Skeletal muscle cell (primary cell): Measurements from ENCODE around the gene MAN1B1.
"Not testable (repeated sequence)": the region's sequence is repeated elsewhere in the genome, so short reads cannot be mapped to it uniquely, and the experiment has no call there.

Source experiments
- DNase-seq: peaks from one replicate; pipeline ENCODE4 v3.0.0-alpha.2; 2010; ENCODE audit warnings: low read depth
- H3K4me3 ChIP-seq: 2 replicates; pipeline ENCODE4 v1.5.1; 2011; ENCODE audit warnings: low read depth, mild to moderate bottlenecking, control low read depth, low read length, moderate library complexity

Gene MAN1B1

GRCh38 chr9:137117269-137117731, 30.5 kb downstream of the MAN1B1 start:
- no peak for DNase-seq
- H3K4me3 ChIP-seq = no peak overlapping the region

- not testable (repeated sequence) for H3K4me3 ChIP-seq, DNase-seq
Measured at GRCh38 chr9:137118092-137118603, 31.4 kb downstream of the MAN1B1 start.

DNA sequence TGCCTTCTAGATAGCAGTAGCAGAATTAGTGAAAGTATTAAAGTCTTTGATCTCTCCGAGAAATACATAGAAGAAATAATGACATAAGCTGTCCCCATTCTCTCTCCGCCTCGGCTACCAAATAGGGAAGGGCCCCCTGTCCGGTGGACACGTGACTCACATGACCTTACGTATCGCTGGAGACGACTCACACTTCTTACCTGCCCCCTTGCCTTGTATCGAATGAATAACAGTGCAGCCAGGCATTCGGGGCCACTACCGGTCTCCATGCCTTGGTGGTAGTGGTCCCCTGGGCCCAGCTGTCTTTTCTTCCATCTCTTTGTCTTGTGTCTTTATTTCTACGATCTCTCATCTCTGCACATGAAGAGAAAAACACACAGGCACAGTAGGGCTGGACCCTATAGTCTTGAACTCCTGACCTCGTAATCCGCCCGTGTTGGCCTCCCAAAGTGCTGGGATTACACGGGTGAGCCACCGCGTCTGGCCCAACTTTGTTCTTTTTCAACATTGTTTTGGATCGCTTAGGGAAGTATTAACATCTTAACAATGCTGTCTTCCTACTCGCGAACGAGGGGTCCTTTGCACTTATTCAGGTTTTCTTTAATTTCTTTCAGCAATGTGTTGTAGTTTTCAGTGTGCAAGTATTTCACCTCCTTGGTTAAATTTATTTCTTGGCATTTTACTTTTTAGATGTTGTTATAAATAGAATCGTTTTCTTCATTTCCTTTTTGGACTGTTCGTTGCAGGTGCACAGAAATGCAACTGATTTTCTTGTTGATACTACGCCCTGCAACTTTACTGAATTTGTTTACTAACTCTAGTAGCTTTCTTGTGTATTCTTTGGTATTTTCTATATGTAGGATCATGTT, 35.4 kb downstream of the MAN1B1 start:
- not testable (repeated sequence) for DNase-seq, H3K4me3 ChIP-seq

DNA sequence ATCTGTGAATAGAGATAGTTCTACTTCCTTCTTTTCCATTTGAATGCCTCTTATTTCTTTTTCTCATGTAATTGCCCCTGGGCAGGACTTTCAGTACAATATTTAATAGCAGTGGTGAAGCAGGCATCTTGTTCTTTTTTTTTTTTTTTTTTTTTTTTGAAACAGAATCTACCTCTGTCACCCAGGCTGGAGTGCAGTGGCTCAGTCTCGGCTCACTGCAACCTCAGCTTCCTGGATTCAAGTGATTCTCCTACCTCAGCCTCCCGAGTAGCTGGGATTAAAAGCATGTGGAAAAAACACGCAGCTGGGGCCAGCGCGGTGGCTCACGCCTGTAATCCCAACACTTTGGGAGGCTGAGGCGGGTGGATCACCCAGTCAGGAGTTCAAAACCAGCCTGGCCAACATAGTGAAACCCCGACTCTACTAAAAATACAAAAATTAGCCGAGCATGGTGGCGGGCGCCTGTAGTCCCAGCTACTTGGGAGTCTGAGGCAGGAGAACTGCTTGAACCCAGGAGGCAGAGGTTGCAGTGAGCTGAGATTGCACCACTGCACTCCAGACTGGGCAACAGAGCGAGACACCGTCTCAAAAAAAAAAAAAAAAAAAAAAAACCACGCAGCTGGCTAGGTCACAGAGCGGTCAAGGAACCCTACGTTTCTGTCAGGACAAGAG, 36.1 kb downstream of the MAN1B1 start:
- H3K4me3 ChIP-seq, DNase-seq: not testable (repeated sequence)

GRCh38 chr9:137123468-137123837, 36.7 kb downstream of the MAN1B1 start:
- H3K4me3 ChIP-seq = no peak overlapping the region
- DNase-seq = no peak

GRCh38 chr9:137123952-137124462, 37.2 kb downstream of the MAN1B1 start:
- DNase-seq = not testable (repeated sequence)

GRCh38 chr9:137126786-137127185, 40.0 kb downstream of the MAN1B1 start:
- DNase-seq = no peak
- H3K4me3 ChIP-seq = no peak overlapping the region

More at GRCh38 chr9:137123952-137124462, 37.2 kb downstream of the MAN1B1 start:
- H3K4me3 ChIP-seq = not testable (repeated sequence)

DNA sequence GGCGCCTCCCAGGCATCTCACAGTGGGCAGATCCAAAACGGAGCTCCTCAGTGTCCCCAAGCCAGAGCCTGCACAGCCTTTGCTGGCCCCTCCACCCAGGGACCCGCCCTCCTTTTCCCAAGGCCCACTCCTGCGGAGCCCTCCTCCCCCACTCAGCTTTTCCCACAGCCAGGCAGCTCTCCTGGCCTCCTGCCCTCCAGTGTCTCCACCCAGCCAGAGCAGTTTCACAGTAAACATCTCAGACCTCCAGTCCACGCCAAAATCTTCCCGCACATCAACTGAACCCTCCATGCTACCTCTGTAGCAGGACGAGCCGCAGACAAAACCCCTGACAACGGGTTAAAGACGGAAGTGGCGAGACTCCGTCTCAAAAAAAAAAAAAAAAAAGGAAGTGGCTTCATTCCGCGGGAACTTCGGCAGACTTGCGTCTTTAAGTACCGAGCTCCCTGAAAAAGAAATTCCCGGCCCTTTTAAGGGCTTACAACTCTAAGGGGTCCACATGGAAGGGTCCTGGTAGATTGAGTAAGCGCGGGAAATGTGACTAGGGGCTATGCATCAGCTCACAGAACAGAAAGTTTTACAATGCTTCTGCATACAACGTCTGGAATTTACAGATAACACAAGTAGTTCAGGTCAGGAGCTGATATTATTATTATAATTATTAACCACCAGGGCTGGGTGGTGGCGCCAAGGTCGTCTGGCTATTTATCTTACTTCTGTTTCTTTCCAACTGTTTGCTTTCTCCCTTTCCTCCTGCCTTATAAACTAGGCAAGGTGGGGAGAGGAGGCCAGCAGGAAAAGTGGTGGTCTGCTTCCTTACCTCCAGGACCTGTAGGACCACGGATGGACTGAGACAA, 40.7 kb downstream of the MAN1B1 start:
- no peak for DNase-seq
- H3K4me3 ChIP-seq = no peak overlapping the region

- peak overlapping the region; percentile 79 for H3K4me3 ChIP-seq
- no peak for DNase-seq
Measured at GRCh38 chr9:137128158-137128861, 41.5 kb downstream of the MAN1B1 start.

DNA sequence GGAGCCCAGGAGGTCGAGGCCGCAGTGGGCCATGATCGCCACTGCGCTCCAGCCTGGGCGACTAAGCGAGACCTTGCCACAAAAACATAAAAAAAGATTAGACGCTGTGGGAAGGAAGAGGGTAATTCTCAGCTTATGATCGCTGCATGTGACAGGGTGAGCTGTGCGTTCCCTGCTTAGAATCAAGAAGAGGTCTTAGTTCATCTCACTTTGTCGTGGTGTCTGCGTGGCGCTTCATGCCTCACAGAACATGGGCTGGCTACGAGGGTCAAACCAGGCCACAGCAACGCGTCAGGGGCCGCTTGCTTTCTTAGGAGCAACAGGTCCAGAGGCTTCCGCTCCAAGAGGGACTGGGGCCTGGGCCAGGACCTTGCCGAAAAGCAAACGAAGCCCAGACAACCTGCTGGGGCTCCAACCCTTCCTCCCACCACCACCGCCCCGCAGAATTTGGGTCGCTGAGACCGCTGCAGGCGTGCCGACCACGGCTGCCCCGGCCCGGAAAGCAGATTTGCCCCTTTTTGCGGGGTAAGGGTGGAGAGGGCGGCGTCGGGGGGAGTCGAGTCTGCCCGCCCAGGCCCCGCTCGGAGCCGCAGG, 42.2 kb downstream of the MAN1B1 start:
- H3K4me3 ChIP-seq = peak overlapping the region; percentile 79
- DNase-seq = no peak

DNA sequence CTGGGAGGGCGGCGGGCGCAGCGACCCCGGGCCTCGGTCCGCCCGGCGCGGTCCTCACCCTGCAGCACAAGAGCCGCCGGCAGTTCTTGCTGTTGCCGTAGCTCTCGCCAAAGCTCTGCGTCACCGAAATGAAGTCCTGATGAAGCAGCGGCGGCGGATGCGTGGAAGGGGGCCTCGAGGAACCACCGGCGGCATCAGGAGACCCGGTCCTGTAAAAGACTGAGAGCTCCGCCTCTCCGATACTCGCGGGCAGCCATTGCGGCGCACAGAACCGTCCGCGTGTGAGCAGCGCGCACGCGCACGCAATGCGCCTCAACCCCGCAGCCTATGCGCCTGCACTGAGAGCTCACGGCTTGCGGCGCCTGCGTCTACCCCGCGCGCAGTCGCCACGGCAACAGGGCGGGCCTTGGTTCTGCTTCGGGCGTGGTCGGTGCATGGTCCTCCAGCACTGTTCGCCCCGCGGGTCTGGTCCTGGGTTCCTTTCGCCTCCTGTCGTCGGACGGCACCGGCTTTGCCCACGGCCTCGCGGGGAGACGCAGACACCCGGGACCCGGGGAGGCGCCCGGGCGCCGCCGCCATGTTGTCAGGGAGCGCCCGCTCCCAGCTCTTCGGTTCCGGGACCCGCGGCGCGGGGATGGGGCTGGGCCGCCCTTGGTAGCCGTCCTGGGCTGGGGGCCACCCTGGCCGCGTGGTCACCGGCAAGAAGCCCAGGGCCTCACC, 42.8 kb downstream of the MAN1B1 start:
- DNase-seq = peak; percentile 76
- peak overlapping the region; percentile 79 for H3K4me3 ChIP-seq

DNA sequence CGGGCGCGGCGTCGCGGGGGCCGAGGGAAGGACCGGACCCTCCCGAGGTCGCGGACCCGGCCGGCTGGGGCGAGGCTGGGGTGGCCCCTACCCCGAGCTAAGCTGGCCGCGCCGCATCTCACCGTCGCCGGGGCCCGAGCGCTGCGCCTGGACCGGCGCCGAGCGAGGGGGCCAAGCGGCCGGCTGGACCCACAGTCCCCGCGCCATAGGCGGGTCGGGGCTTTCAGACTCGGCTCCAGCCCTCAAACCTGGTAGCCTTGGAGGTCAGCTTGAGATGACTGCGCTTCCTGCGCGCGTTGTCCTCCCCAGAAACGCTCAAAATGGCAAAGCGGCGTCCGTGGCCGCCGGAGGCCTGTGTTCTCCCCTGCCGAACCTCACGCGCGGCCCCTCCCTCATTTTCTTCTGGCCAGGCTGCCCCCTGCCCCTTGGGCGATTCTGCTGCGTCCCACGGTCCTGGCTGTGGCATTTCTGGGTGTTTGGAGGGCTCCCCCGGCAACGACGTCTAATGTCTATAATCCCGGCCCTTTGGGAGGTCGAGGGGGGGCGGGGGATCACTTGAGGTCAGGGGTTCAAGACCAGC, 43.5 kb downstream of the MAN1B1 start:
- DNase-seq = no peak
- H3K4me3 ChIP-seq = peak overlapping the region; percentile 79

DNA sequence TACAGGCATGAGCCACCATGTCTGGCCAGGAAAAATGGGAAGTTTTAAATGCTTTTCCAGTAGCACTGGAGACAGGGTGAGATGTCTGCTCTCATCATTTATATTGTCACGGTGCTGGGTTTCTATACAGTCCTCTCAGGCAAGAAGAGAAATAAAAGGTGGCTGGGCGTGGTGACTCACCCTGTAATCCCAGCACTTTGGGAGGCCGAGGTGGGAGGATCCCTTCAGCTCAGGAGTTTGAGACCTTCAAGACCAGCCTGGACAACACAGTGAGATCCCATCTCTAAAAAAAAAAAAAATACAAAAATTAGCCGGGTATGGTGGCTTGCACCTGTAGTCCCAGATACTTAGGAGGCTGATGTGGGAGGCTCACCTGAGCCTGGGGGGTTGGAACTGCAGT, 47.4 kb downstream of the MAN1B1 start:
- DNase-seq = no peak
- H3K4me3 ChIP-seq = no peak overlapping the region

DNA sequence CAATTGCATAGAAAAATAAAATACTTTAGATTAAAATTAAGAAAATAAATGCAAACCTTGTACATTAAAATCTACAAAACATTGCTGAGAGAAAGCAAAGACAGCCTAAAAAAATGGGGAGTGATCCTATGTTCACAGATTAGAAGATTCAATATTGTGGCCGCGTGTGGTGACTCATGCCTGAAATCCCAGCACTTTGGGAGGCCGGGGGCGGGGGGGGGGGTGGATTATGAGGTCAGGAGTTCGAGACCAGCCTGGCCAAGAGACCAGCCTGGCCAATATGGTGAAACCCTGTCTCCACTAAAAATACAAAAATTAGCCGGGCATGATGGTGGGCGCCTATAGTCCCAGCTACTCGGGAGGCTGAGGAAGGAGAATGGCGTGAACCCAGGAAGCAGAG, 48.4 kb downstream of the MAN1B1 start:
- not testable (repeated sequence) for H3K4me3 ChIP-seq, DNase-seq

GRCh38 chr9:137136261-137136880, 49.6 kb downstream of the MAN1B1 start:
- no peak for DNase-seq
- H3K4me3 ChIP-seq = no peak overlapping the region

- no peak for DNase-seq
- H3K4me3 ChIP-seq = no peak overlapping the region
Measured at GRCh38 chr9:137136881-137137607, 50.3 kb downstream of the MAN1B1 start.
